Gastrocnemius medialis (tissue), 4 donors: ENCODE data around the gene UPK3A. TPM values are rescaled to one million over a fixed set of nuclear protein-coding genes. Genes with fewer than 3 reads are reported as not detected.

Source experiments
- ATAC-seq, 2 donors: fragments of 150-250 bp; one replicate each; pipeline ENCODE4 v1.9.1; 2016
- DNase-seq, 2 donors: peaks; one replicate each; pipeline ENCODE4 v3.0.0-alpha.2; 2019
- H3K27ac ChIP-seq, 4 donors: fragments of 200-600 bp; sonication (generic); 1 replicate in 1 of 4; 2 replicates in 3 of 4; pipeline ENCODE4 v1.5.1; 2016 to 2018; ENCODE audit warnings: mild to moderate bottlenecking in 2 of 4, moderate library complexity in 1 of 4
- H3K27me3 ChIP-seq, 3 donors: fragments of 200-600 bp; sonication (generic) in 2 of 3; 1 replicate in 1 of 3; 2 replicates in 2 of 3; pipeline versions ENCODE4 v1.5.1 to v1.6.0; 2016 to 2019; ENCODE audit warnings: mild to moderate bottlenecking in 1 of 3, moderate library complexity in 1 of 3
- H3K36me3 ChIP-seq, 2 donors: fragments of 200-600 bp; sonication (generic) in 1 of 2; one replicate each; pipeline ENCODE4 v1.5.1; 2017 to 2018
- H3K4me1 ChIP-seq, 2 donors: fragments of 200-600 bp; sonication (generic) in 1 of 2; one replicate each; pipeline ENCODE4 v1.5.1; 2016 to 2017; ENCODE audit warnings: mild to moderate bottlenecking in 2 of 2
- H3K4me3 ChIP-seq, 4 donors: fragments of 200-600 bp; sonication (generic) in 3 of 4; 1 replicate in 1 of 4; 2 replicates in 3 of 4; pipeline ENCODE4 v1.5.1; 2016 to 2019; ENCODE audit warnings: mild to moderate bottlenecking in 2 of 4
- H3K9me3 ChIP-seq, 3 donors: fragments of 200-600 bp; sonication (generic) in 2 of 3; 1 replicate in 1 of 3; 2 replicates in 2 of 3; pipeline ENCODE4 v1.5.1; 2016 to 2019
- POLR2A ChIP-seq, 2 donors: fragments of 450-650 bp; IDR thresholded peaks; one replicate each; pipeline ENCODE4 v1.6.1; 2017; ENCODE audit warnings: antibody characterized with exemption in 2 of 2, mild to moderate bottlenecking in 2 of 2, moderate library complexity in 2 of 2
- in situ Hi-C, 4 donors: fragments of 200-750 bp; cut with MboI; loops; one replicate each; pipeline versions ENCODE4 v1.15.0 to v1.8.0; 2017; ENCODE audit warnings: low sequenced_read_pairs in 4 of 4
- intact Hi-C: fragments of 100-400 bp; cut with DNase I; formaldehyde crosslinking; loops from one replicate; pipeline ENCODE4 v1.15.1; 2023; ENCODE audit warnings: low total_unique reads
- total RNA-seq, 4 donors: library from RNA; depleted of rRNA; stranded (reverse); fragments of >200 nt; gene quantifications; one replicate each; pipeline versions ENCODE4 v1.1.0 to v1.2.3, GENCODE V29; 2016
- TF ChIP-seq, protein P1 (sequence below), 5 experiments: fragments of 450-650 bp in 3 of 5; fragments of 200-600 bp in 2 of 5; sonication (generic) in 2 of 5; IDR thresholded peaks in 4 of 5; conservative IDR thresholded peaks in 1 of 5; 1 replicate in 4 of 5; 2 replicates in 1 of 5; pipeline ENCODE4 v1.5.1; 2016 to 2019; ENCODE audit warnings: antibody characterized with exemption in 5 of 5, mild to moderate bottlenecking in 3 of 5, moderate library complexity in 3 of 5

Gene UPK3A
- total RNA-seq, 4 donors from 2014 or later: 0.70 to 6.4 (median 2.1) TPM

DNA sequence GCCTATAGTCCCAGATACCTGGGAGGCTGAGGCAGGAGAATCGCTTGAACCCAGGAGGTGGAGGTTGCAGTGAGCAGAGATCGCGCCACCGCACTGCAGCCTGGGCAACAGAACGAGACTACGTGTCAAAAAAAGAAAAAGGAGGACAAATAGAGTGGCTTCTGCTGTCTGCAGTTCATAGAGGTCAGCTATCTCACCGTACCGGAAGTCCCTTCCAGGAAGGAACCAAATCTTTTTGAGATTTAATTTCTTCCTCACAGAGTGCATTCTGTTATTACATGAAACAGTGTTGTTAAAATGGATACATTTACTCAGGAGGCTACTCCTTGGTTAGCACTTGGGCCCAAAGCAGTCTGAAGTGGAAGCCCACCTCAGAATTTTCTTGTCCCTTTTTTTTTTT, 58.4 kb downstream of the UPK3A start:
- intact Hi-C loops: no loop called here
- TF ChIP-seq, protein P1, sequence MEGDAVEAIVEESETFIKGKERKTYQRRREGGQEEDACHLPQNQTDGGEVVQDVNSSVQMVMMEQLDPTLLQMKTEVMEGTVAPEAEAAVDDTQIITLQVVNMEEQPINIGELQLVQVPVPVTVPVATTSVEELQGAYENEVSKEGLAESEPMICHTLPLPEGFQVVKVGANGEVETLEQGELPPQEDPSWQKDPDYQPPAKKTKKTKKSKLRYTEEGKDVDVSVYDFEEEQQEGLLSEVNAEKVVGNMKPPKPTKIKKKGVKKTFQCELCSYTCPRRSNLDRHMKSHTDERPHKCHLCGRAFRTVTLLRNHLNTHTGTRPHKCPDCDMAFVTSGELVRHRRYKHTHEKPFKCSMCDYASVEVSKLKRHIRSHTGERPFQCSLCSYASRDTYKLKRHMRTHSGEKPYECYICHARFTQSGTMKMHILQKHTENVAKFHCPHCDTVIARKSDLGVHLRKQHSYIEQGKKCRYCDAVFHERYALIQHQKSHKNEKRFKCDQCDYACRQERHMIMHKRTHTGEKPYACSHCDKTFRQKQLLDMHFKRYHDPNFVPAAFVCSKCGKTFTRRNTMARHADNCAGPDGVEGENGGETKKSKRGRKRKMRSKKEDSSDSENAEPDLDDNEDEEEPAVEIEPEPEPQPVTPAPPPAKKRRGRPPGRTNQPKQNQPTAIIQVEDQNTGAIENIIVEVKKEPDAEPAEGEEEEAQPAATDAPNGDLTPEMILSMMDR (IDR thresholded peaks at IDR 0.05 in 4 of 5, conservative IDR thresholded peaks at IDR 0.05 in 1 of 5): no peak
- no peak for TF ChIP-seq POLR2A (IDR thresholded peaks at IDR 0.05)
- Histone ChIP-seq H3K4me1 (peaks cover 0 to 4% of the 10 kb centered on the region in 2 donors), H3K27ac (no peak overlapping the region), H3K36me3 (peaks cover 0 to 34% of the 10 kb centered on the region in 2 donors), H3K27me3 (no peaks in the 10 kb centered on the region), H3K9me3 (no peaks in the 10 kb centered on the region), H3K4me3 (no peak overlapping the region)
- no peak for DNase-seq
- ATAC-seq: no peak
- in situ Hi-C loops: no loop called here

- ATAC-seq: peak; percentile 27 to 67
- Histone ChIP-seq H3K4me3 (no peak overlapping the region), H3K36me3 (peaks cover 0 to 32% of the 10 kb centered on the region in 2 donors), H3K27me3 (no peaks in the 10 kb centered on the region), H3K9me3 (no peaks in the 10 kb centered on the region), H3K27ac (no peak overlapping the region), H3K4me1 (no peaks in the 10 kb centered on the region)
- intact Hi-C loops (no loop called here), in situ Hi-C loops (no loop called here)
- no peak for TF ChIP-seq POLR2A (IDR thresholded peaks at IDR 0.05)
- TF ChIP-seq, protein P1 (IDR thresholded peaks at IDR 0.05 in 4 of 5, conservative IDR thresholded peaks at IDR 0.05 in 1 of 5): peak in 1 of 5 experiments; percentile 38
- no peak for DNase-seq
Observed at GRCh38 chr22:45344334-45344733, 59.6 kb downstream of the UPK3A start.

Other genes starting within 250 kb of the UPK3A start
- 10 to 100 TPM; 18.0 to 30.6 (median 26.3) TPM for gene NUP50, start 121.0 kb upstream of the UPK3A start, total RNA-seq
- 10 to 100 TPM; 45.1 to 99.9 (median 53.7) TPM for gene KIAA0930, start 44.1 kb upstream of the UPK3A start, total RNA-seq
- gene FAM118A, start 25.0 kb downstream of the UPK3A start, total RNA-seq: 10 to 100 TPM in 3 of 4 donors, 1 to 10 TPM in 1; 4.1 to 30.0 (median 24.2) TPM
- gene SMC1B, start 128.7 kb downstream of the UPK3A start, total RNA-seq: not detected
- not detected for gene RIBC2, start 128.7 kb downstream of the UPK3A start, total RNA-seq
- gene FBLN1, start 217.9 kb downstream of the UPK3A start, total RNA-seq: 10 to 100 TPM; 12.5 to 37.1 (median 19.2) TPM